ENCODE results near the gene VCP. TPM values are rescaled to one million over a fixed set of nuclear protein-coding genes. Genes with fewer than 3 reads are reported as not detected.
A peak's percentile ranks its signal among the peaks of the same experiment; 100 is the strongest.

The VCP gene
- total RNA-seq, 1 donor from 2014 or later, result 811 TPM

- no peak for DNase-seq (ENCODE audit: low read depth, low spot score)
Observed at GRCh38 chr9:35103660-35104191, 31.3 kb upstream of the VCP start.

- DNase-seq (ENCODE audit: low read depth, low spot score), result peak; percentile 90
Observed at GRCh38 chr9:35102769-35103659, 30.6 kb upstream of the VCP start, which contains the start of gene STOML2. STOML2 (minus strand) TSS chr9:35103131; CDS start chr9:35103094, 37 bp downstream.

GRCh38 chr9:35102465-35102768, 30.0 kb upstream of the VCP start:
- no peak for DNase-seq (ENCODE audit: low read depth, low spot score)

- DNase-seq (ENCODE audit: low read depth, low spot score), result no peak
Observed at GRCh38 chr9:35097573-35097972, 25.1 kb upstream of the VCP start.

- DNase-seq (ENCODE audit: low read depth, low spot score), result no peak
Observed at GRCh38 chr9:35096035-35096849, 23.8 kb upstream of the VCP start, which contains the start of gene PIGO. PIGO (minus strand) TSS chr9:35096591; CDS start chr9:35095565, 1,026 bp downstream.

GRCh38 chr9:35091536-35091935, 19.1 kb upstream of the VCP start:
- DNase-seq (ENCODE audit: low read depth, low spot score), result no peak

GRCh38 chr9:35089434-35089833, 17.0 kb upstream of the VCP start:
- no peak for DNase-seq (ENCODE audit: low read depth, low spot score)

- no peak for DNase-seq (ENCODE audit: low read depth, low spot score)
Observed at GRCh38 chr9:35085078-35085477, 12.7 kb upstream of the VCP start.

- peak; percentile 65 for DNase-seq (ENCODE audit: low read depth, low spot score)
Observed at GRCh38 chr9:35079426-35080341, 7.3 kb upstream of the VCP start, which contains the start of gene FANCG. FANCG (minus strand) TSS chr9:35079942; CDS start chr9:35079524, 418 bp downstream.

- DNase-seq (ENCODE audit: low read depth, low spot score), result no peak
Observed at GRCh38 chr9:35079041-35079425, 6.6 kb upstream of the VCP start.

- DNase-seq (ENCODE audit: low read depth, low spot score), result no peak
Observed at GRCh38 chr9:35078066-35078465, 5.6 kb upstream of the VCP start.

GRCh38 chr9:35076848-35077247, 4.4 kb upstream of the VCP start:
- no peak for DNase-seq (ENCODE audit: low read depth, low spot score)

GRCh38 chr9:35075358-35075757, 2.9 kb upstream of the VCP start:
- DNase-seq (ENCODE audit: low read depth, low spot score), result no peak

- no peak for DNase-seq (ENCODE audit: low read depth, low spot score)
Observed at GRCh38 chr9:35074791-35075190, 2.4 kb upstream of the VCP start.

- DNase-seq (ENCODE audit: low read depth, low spot score), result no peak
Observed at GRCh38 chr9:35074141-35074540, 1.7 kb upstream of the VCP start.

GRCh38 chr9:35073279-35073612, 821 bp upstream of the VCP start:
- no peak for DNase-seq (ENCODE audit: low read depth, low spot score)

GRCh38 chr9:35071814-35072460, 488 bp downstream of the VCP start:
- DNase-seq (ENCODE audit: low read depth, low spot score), result peak; percentile 51

- no peak for DNase-seq (ENCODE audit: low read depth, low spot score)
Observed at GRCh38 chr9:35070823-35071813, 1.3 kb downstream of the VCP start.

- DNase-seq (ENCODE audit: low read depth, low spot score), result no peak
Observed at GRCh38 chr9:35069020-35069419, 3.4 kb downstream of the VCP start.

All from pulmonary artery endothelial cell (primary cell).